Urothelium cell line (cell line): ENCODE results near the gene RAB27A.
A peak's percentile ranks its signal among the peaks of the same experiment; 100 is the strongest.
"Not testable (repeated sequence)": the region's sequence is repeated elsewhere in the genome, so short reads cannot be mapped to it uniquely, and the experiment has no call there.

Source experiments
- DNase-seq: peaks from one replicate; pipeline ENCODE4 v3.0.0; 2011; ENCODE audit warnings: low spot score, mixed read lengths
- FAIRE-seq: peaks from 2 replicates; lab custom pipeline; 2011; peaks lifted over from hg19 to GRCh38; lab: Jason Lieb, UNC

The RAB27A gene

DNA sequence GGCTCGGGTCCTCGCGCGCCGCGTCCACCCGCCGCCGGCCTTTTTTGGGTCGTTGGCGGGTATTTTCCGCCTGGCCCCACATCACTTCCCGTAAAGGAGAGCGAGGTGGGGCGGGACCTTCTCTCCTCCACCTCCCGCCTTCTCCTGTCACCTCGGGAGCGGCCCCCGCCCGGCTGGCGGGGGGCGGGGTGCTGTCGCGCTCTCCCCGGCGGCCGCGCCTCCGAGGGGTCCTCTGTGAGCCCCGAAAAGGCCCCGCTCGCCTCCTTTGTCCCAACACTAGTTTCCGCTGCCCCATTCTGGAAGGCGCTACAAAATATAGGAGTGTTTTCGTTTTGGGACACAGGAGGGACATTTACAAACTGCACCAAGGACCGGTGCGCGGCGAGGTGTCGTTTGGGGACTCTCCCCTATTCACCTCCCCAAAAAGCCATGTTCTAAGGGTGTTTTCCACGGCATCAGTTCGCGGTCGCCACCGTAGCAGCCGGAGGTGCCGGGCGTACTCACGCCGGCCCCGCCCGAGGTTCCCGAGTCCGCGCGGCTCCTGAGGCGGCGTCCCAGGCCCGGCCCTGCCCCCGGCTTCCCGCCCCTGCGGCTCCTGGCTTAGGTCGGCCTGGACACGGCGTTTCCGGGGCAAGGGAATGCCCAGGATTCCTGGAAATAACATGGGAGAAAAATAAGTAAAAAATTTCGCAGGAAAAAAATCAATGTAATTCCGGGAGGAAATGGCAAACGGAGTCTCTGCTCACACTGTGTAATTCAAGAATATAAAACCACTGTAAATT lies at the start of gene RAB27A:
RAB27A (minus strand) TSS at position 68 of the 782 bp plus-strand sequence. CDS start 54,879 bp downstream, outside the sequence.
- peak; percentile 69 for DNase-seq
- FAIRE-seq: no peak

DNA sequence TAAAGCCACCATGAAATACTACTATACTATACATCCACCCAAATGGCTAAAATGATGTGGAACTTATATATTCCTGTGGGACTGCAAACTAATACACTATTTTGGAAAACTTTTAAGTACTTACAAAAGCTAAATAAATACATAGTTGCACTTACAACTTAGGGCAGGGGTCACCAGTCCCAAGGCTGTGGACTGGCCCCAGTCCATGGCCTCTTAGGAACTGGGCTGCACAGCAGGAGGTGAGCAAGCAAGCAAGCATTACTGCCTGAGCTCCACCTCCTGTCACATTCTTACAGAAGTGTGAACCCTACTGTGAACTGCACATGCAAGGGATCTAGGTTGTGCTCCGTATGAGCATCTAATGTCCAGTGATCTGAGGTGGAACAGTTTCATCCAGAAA lies 47.5 kb upstream of the RAB27A start:
- DNase-seq (no peak), FAIRE-seq (no peak)

DNA sequence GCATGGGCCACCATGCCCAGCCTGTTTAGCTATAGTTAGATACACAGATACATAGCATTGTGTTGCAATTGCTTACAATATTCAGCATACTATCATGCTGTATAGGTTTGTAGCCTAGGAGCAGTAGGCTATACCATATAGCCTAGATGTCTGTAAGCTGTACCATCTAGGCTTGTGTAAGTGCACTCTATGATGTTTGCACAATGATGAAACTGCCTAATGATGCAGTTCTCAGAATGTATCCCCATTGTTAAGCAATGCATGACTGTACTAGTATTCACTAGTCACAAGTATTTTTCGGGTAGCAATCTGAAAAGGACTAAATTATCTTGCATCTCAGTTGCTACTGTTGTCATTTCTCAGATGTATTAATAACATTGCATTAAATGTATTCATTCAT lies 45.4 kb upstream of the RAB27A start:
- DNase-seq (no peak), FAIRE-seq (no peak)

DNA sequence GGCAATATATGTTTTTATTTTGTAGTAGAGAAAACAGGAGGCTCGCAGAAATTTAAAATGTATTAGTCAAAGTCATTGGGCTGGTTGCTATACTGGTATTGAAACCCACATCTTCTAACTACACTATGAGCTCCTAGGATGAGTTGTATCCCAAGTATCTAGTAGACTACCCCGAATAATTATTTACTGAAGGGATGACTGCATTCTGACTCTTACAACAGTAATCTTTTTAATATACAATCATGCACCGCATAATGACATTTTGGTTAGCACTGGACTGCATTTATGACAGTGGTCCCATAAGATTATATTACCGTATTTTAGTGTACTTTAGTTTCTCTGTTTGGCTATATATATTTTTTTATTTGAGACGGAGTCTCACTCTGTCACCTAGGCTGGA lies 44.8 kb upstream of the RAB27A start:
- FAIRE-seq: no peak
- no peak for DNase-seq

DNA sequence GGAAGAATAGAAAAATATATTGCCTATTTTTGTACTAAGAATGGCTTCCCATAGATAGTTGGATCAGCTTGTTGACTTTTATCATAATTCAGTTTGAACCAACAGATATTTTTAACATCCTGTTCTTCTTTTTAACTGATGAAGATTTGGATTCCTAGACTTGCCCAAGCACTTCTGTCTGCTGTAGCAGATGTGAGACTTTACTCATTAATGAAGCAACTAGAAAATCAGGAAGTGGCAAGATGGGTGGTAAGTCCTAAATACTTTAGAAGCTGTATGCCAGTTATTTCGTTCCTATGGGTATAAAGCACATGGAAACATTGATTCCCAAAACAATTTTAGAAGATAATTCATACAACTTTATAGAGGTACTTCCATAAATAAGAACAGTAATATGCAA lies 37.8 kb upstream of the RAB27A start:
- DNase-seq (no peak), FAIRE-seq (no peak)

DNA sequence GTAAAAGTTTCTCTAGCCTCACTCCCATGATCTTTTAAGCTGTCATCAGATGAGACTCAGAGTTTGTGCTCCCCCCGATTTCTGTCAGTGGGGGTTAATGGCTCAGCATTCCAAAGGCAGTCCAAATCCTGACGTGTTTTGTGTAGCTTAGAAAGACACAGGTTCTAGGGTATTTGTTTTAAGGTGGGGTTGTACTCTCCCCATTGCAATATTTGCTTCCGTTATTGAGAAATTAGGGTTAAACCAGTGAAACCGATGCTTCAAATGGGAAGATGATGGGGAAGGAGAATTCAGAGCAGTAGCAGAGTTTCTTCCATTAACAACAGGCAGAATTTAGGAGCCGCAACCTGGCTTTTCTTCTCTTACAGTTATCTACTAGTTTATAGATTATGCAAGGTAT lies 32.9 kb upstream of the RAB27A start:
- FAIRE-seq (no peak), DNase-seq (no peak)

DNA sequence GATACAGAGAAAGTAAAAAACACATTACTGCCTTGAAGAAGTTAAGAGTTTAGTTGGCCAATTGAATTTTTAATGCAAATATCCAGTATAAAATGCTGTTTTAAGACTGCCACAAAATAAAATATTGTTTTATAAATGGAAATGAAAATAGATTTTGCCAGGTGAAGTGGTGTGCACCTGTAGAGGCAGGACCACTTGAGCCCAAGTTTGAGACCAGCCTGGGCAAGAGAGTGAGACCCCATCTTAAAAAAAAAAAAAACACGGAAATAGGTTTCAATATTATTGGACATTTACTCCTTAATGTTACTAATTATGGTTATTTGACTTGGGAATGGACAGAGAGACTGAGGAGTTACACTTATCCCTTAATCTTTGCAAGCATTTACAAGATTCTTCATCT lies 31.4 kb upstream of the RAB27A start:
- DNase-seq (no peak), FAIRE-seq (no peak)

DNA sequence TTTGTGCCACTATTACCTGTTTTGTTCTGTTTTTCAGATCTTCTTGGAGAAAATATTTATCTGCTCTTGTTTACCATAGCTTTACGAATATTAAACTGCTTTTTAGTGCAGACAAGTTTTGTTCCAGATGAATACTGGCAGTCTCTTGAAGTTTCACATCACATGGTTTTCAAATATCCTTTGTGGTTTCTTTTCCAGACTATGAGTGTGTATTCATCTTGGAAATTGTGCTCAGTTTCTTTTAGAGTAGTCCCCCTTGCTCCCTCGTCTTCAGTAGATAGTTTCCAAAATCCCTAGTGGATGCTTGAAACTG lies 30.6 kb upstream of the RAB27A start:
- DNase-seq (no peak), FAIRE-seq (no peak)

DNA sequence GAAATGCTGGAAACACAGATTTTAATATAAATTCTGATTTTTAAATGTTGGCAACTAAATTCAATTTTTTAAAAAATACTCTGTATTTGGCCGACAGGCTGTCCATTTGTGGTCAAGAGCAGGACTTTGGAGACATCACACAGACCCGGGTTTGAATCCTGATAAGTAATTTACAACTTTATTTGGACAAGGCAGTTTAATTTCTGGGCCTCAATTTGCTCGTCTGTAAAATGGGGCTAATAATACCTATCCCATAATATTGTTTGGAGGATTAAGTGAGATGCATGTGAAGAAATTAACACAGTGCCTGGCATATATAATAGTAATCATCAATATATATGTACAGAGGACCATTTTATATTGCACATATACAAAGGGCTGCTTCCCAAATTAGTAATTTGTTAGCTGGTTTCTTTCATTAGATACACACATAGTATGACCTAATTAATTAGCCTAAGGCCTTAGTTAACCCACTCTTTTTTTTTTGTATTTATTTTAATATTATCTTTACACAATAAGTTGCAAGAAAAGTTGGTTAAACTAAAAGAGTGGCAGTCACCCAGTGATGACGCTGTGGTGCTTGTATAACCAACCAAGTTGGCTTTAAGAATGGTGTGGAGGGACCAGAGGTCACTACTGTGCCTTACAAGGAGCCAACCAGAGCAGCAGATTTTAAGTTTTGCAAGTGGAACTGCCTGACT lies 30.1 kb upstream of the RAB27A start:
- FAIRE-seq (no peak), DNase-seq (no peak)

DNA sequence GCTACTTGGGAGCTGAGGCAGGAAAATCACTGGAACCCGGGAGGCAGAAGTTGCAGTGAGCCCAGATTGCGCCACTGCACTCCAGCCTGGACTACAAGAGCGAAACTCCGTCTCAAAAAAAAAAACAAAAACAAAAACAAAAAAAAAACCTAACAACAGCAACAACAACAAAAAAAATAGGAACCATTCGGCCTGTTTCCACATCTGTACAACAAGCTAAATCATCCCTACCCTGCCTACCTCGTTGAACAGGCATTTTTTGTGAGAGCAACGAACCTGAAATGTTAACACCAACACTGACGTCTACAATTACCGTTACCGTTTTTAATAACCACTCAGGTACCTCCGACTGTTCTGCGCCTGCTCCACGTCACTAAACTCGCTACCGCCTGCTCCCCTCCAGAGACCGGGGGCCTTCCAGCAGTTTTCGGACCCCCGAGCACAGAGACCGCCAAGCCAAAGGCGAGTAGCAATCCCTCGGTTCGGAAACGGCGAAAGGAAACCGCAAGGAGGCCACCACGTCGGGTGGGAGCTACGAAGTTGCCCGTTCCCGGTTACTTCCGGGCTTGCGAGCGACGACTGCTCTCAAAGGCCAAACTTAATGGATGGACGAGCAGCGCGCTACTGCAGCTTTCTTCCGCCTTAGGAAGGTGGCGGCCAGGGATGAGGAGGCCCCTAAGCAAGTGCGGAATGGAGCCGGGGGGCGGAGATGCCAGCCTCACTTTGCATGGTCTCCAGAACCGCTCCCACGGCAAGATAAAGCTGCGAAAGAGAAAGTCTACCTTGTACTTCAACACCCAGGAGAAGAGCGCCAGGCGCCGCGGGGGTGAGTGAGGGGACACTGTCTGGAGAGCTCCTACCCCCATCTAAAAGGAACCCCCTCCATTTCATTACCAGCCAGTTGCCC lies 29.2 kb upstream of the RAB27A start, which contains the start of the genes PIGB and PIGBOS1:
PIGB (plus strand) TSS at position 635 of the 907 bp plus-strand sequence; CDS start at position 664, 29 bp downstream.
PIGBOS1 (minus strand) TSS at position 536 of the 907 bp plus-strand sequence. CDS start 1,331 bp downstream, outside the sequence.
- FAIRE-seq (no peak), DNase-seq (peak; percentile 89)

DNA sequence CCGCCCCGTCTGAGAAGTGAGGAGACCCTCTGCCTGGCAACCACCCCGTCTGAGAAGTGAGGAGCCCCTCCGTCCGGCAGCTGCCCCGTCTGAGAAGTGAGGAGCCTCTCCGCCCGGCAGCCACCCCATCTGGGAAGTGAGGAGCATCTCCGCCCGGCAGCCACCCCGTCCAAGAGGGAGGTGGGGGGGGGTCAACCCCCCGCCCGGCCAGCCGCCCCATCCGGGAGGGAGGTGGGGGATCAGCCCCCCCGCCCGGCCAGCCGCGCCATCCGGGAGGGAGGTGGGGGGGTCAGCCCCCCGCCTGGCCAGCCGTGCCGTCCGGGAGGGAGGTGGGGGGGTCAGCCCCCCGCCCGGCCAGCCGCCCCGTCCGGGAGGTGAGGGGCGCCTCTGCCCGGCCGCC lies 13.2 kb upstream of the RAB27A start:
- DNase-seq, FAIRE-seq: not testable (repeated sequence)

DNA sequence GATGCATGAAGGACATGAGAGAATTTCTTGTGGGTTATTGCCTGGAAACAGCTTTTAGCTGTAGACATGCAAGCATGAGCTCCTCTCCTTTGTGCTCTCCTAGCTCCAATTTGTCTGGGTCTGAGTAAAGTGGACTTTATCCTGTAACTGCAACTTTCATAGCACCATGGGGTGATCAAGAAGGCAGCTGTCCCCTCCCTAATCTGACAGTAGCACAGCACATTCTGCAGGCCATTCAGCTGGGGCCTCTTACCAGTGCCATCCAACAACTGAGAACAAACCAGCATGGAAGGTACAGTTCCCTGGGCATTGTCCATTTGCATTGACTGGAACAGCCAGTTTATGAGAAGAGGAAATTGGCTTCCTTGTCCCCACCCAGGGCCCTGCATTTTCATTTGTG lies 7.7 kb upstream of the RAB27A start:
- no peak for DNase-seq
- FAIRE-seq: no peak

DNA sequence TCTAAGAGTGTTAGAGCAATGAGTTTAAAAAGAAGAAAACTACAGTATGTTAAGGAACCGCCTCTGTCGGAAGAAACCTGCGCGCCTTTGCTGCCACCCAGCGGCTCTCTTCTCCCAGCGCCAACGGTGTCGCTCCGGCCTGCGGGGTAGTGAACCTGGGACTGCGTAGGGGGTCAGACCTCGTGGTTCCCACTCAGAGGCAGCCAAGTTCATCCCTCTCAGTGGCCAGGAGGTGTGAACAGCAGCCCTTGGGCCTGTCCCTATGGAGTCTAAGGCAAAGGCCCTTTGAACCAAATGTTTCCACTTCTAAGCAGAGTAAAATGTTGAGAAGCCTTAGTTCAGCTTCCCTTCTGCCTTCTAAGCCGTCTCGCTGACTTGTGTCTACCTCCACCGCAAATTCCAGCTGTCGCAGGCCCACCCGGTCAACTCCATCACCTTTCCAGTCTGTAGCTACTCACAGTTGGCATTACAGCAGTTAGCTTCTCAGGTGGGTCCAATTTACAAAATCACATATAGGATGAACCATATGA lies 980 bp upstream of the RAB27A start:
- DNase-seq (peak; percentile 75), FAIRE-seq (no peak)

DNA sequence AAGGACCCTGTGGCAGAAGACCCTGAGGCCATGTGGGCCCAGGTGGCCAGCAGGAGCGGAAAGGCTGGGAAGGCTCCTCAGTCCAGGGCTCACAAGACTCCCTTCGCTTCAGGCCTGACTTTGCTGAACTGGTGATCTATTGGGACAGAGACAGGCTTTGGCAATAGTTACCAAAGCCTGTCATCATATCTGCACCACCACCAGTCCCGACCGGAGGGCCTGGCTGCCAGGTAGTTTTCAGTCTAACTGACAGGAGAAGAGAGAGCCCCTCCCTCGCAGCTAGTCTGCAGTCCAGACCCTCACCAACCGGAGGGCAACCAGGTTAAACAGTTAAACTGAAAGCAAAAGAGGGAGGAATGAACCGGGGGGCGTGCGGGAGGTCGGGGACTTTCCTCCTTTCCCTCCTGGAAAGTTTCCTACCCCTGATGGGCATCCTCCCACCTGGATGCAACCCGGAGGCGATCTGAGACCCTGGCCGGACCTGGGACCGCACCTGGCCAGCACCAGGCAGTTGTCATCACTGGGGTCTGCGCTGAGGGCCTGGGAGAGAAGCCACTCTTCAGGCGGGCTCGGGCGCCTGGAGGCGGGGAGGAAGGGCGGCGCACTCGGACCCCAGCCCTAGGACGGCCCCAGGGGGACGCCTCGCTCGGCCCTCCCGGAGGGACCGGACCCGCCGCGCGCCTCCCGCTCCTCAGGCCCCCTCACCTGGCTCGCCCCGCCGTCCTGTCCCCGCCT lies 435 bp downstream of the RAB27A start:
- FAIRE-seq: no peak
- peak; percentile 20 for DNase-seq

DNA sequence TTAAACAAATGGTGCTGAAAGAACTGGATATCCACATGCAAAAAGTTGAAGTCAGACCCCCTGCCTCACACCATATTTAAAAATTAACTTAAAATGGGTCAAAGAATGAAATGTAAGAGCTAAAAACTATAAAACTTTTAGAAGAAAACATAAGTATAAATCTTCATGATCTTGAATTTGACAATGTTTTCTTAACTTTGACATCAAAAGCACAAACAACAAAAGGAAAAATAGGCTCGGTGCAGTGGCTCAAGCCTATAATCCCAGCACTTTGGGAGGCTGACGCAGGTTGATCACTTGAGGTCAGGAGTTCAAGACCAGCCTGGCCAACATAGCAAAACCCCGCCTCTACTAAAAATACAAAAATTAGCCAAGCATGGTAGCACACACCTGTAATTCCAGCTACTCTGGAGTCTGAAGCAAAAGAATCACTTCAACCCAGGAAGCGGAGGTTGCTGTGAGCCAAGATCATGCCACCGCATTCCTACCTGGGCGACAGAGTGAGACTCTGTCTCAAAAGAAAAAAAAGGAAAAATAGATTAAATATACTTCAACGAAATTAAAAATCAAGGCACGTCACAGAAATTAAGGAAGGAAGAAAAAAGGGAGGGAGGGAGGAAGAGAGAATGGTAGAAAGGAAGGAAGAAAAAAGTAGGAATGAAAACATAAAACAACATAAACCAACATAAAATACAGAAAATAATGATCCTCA lies 1.5 kb downstream of the RAB27A start:
- FAIRE-seq (no peak), DNase-seq (no peak)

DNA sequence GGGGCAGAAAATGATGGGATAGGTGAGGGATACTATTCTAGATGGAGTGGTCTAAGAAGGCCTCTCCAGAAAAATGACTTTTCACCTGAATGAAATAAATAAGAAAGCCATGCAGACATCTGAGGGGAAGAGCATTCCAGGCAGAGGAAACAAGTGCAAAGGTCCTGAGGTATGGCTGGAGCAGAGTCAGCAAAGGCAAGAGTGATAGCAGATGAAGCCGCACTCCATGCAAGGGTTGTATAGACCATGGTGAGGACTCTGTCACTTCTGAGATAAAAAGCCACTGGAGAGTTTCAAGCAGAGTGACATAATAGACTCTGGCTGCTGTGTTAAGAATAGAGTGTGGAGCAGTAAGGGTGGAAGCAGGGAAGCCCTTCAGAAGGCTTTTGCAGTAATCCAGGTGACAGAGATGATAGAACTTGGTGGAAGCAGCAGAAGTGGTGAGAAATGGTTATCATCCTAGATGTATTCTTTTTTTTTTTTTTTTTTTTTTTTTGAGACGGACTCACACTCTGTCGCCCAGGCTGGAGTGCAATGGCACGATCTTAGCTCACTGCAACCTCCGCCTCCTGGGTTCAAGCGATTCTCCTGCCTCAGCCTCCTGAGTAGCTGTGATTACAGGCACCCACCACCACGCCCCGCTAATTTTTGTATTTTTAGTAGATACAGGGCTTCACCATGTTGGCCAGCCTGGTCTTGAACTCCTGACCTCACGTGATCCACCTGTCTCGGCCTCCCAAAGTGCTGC lies 3.0 kb downstream of the RAB27A start:
- DNase-seq, FAIRE-seq: not testable (repeated sequence)

DNA sequence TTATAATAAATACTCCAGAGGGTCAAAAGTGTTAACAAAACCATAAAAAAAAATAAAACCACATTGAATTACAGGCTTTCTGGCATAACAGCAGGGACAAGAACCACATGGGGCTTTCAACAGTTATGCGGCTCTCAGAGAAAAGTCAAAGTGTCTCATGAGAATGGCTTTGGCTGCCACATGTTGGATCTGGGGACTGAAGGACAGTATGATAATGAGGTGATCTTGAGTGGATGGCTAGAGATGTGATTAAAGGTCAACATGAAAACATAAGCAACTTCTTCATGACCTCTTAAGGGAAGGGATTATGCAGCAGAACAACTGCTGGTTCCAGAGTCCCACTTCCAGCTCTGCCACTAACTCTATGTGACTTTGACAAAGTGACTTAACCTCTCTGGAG lies 5.2 kb downstream of the RAB27A start:
- DNase-seq (no peak), FAIRE-seq (no peak)

DNA sequence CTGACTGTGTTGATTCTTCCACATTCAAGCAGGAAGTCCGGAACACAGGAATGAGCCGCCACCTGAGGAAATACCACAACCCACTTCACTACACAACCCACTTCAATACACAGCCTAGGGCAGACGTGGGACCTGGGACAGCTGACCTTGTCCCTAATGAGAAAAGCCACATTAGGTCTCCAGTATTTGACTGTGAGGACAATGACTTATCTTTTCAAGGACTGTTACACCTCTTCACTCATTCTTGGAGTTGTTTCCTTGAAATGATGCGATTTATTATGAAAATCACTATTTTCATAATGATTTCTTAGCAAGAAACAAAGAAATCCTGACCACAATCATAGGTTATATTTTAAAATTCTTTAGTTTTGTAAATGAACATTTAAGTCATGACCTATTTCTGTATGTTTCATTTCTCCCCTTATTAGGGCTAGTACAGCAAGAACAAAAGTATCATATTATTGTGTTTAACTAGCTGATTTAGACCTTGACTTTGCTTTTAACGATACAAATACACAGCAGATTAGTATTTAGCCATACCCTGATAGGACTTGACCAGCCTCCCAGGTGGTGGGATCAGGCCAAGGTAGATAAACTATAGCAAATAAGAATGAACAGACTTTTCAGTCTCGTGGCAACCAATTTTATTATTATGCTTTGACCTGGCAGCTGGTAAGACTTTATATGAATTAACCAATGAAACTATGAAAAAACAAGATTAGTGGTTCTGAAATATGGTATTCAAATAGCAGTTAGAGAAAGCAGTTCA lies 6.0 kb downstream of the RAB27A start:
- DNase-seq: no peak
- FAIRE-seq: no peak
